Measurements from ENCODE around the gene LHB. TPM values are rescaled to one million over a fixed set of nuclear protein-coding genes. Genes with fewer than 3 reads are reported as not detected.
"Not testable (repeated sequence)": the region's sequence is repeated elsewhere in the genome, so short reads cannot be mapped to it uniquely, and the experiment has no call there.

LHB gene
- total RNA-seq, 2 experiments from 2014 or later, result 1.1 TPM; not detected in 1

DNA sequence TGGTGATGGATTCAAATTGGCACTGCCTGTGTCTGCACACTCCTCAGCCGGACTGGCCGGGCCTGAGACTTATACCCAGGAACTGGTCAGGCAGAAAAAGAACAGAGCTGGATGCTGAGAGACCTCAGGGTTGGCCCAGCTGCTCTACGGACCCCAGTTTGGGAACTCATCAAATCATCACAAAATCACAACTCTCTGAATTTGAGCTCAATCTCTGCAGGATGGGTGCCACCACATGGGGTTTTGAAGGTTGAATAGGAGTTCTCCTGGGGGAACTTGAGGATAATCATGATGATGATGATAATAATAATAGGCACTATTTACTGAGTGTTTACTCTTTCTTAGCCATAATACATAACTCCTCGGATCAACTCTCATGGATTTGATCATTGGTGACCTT, 25.8 kb upstream of the LHB start:
- intact Hi-C loops (cut with micrococcal nuclease; ENCODE audit: unreplicated experiment); DNase-seq (ENCODE audit: low spot score); H3K4me1 ChIP-seq (ENCODE audit: insufficient read depth, low read length, poor library complexity, severe bottlenecking); H3K9me3 ChIP-seq (ENCODE audit: low read length); H4K20me1 ChIP-seq (ENCODE audit: insufficient read depth, low read length); H3K79me2 ChIP-seq (ENCODE audit: insufficient read depth, low read depth, low read length); POLR2A ChIA-PET; CTCF ChIA-PET (ENCODE audit: unreplicated experiment); H3K27ac ChIP-seq (ENCODE audit: low read depth, low read length, poor library complexity, severe bottlenecking); H3K9me2 ChIP-seq (ENCODE audit: insufficient read depth, low read length); BruUV-seq (replicated peaks); H3K4me2 ChIP-seq (ENCODE audit: low read length); H3K36me3 ChIP-seq (ENCODE audit: insufficient read depth, low read length); H2AFZ ChIP-seq (ENCODE audit: low read length); H3K4me3 ChIP-seq (ENCODE audit: low read depth, low read length, poor library complexity, severe bottlenecking): not testable (repeated sequence)

DNA sequence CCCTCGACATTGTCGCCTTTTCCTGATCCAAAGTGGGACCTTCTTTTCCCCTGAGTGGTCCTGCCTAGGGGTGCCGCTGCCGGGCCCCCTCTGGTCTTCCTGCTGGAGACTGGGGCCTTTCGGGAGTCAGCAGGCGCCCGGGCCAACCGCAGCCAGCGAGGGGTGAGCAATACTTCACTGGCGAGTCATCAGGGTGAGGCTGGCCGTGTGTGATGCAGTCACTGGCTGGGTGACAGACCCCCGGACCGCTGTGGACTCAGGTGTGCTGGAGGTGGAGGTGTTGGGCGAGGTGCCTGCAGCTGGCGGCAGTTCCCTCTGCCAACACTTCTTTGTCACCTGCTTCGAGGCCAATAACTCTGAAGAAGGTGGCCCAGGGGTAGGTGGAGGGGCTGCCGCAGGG, 25.3 kb upstream of the LHB start:
- H3K4me3 ChIP-seq (ENCODE audit: low read depth, low read length, poor library complexity, severe bottlenecking), result no peak overlapping the region
- TF ChIP-seq, protein P1, sequence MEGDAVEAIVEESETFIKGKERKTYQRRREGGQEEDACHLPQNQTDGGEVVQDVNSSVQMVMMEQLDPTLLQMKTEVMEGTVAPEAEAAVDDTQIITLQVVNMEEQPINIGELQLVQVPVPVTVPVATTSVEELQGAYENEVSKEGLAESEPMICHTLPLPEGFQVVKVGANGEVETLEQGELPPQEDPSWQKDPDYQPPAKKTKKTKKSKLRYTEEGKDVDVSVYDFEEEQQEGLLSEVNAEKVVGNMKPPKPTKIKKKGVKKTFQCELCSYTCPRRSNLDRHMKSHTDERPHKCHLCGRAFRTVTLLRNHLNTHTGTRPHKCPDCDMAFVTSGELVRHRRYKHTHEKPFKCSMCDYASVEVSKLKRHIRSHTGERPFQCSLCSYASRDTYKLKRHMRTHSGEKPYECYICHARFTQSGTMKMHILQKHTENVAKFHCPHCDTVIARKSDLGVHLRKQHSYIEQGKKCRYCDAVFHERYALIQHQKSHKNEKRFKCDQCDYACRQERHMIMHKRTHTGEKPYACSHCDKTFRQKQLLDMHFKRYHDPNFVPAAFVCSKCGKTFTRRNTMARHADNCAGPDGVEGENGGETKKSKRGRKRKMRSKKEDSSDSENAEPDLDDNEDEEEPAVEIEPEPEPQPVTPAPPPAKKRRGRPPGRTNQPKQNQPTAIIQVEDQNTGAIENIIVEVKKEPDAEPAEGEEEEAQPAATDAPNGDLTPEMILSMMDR (conservative IDR thresholded peaks at IDR 0.05; ENCODE audit: low read length), result no peak
- TF ChIP-seq EZH2phosphoT487 (IDR thresholded peaks at IDR 0.05; ENCODE audit: borderline replicate concordance, low read depth, low read length), result no peak
- CTCF ChIA-PET (ENCODE audit: unreplicated experiment), result no interaction called here
- no peak for DNase-seq (ENCODE audit: low spot score)
- no peaks in the 10 kb centered on the region for H3K36me3 ChIP-seq (ENCODE audit: insufficient read depth, low read length)
- no peaks in the 10 kb centered on the region for H3K4me1 ChIP-seq (ENCODE audit: insufficient read depth, low read length, poor library complexity, severe bottlenecking)
- intact Hi-C loops (cut with micrococcal nuclease; ENCODE audit: unreplicated experiment), result no loop called here
- no peaks in the 10 kb centered on the region for H3K9me3 ChIP-seq (ENCODE audit: low read length)
- H2AFZ ChIP-seq (ENCODE audit: low read length), result no peak overlapping the region
- no peaks in the 10 kb centered on the region for H3K9me2 ChIP-seq (ENCODE audit: insufficient read depth, low read length)
- BruUV-seq (replicated peaks), result no TSS peak
- H3K79me2 ChIP-seq (ENCODE audit: insufficient read depth, low read depth, low read length), result no peaks in the 10 kb centered on the region
- POLR2A ChIA-PET, result no interaction called here
- H3K4me2 ChIP-seq (ENCODE audit: low read length), result no peak overlapping the region
- no peak overlapping the region for H3K27ac ChIP-seq (ENCODE audit: low read depth, low read length, poor library complexity, severe bottlenecking)
- H4K20me1 ChIP-seq (ENCODE audit: insufficient read depth, low read length), result no peaks in the 10 kb centered on the region

DNA sequence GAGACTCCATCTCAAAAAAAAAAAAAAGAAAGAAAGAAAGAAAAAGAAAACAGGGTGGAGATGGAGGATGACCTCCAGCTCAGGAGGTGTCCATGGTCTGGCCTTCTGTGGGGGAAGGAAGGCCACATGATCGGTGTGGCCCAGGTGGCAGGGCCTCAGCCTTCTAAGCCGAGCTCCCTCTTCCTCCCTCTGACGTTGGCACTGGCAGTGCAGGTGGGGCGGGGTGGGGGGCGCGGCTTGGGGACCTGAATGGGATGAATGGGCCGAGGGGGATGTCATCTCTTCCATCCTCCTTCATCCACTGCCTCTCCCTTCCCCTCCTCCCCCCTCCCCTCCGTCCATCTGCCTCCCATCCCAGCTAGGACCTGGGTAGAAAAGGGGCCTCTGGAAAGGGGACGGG, 22.8 kb upstream of the LHB start:
- not testable (repeated sequence) for H3K4me2 ChIP-seq (ENCODE audit: low read length)

DNA sequence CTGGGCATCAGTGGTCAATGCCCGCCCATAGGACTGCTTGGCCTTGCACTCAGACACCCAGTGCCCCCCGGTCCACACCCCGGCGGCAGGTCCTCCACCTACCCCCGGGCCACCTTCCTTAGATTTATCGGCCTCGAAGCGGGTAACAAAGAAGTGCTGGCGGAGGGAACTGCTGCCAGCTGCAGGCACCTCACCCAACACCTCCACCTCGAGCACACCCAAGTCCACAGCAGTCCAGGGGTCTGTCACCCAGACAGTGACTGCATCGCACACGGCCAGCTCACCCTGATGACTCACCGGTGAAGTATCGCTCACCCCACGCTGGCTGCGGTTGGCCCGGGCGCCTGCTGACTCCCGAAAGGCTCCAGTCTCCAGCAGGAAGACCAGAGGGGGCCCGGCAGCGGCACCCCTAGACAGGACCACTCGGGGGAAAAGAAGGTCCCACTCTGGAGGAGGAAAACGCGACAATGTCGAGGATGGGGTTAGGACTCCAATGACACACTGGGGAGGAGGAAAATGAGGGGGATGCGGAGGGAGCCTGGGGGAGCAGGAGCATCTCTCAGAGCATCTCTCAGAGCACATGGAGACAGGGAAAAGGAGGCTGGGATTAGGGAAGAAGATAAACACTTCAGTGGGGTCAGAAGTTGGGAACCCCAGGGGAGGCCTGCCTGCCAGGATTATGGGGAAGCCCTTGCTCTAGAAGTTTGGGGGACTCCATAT, 21.8 kb upstream of the LHB start:
- H4K20me1 ChIP-seq (ENCODE audit: insufficient read depth, low read length); intact Hi-C loops (cut with micrococcal nuclease; ENCODE audit: unreplicated experiment); H3K27ac ChIP-seq (ENCODE audit: low read depth, low read length, poor library complexity, severe bottlenecking); H3K4me1 ChIP-seq (ENCODE audit: insufficient read depth, low read length, poor library complexity, severe bottlenecking); H3K79me2 ChIP-seq (ENCODE audit: insufficient read depth, low read depth, low read length); H3K9me3 ChIP-seq (ENCODE audit: low read length); H3K4me3 ChIP-seq (ENCODE audit: low read depth, low read length, poor library complexity, severe bottlenecking); POLR2A ChIA-PET; DNase-seq (ENCODE audit: low spot score); H3K36me3 ChIP-seq (ENCODE audit: insufficient read depth, low read length); H3K9me2 ChIP-seq (ENCODE audit: insufficient read depth, low read length); H3K4me2 ChIP-seq (ENCODE audit: low read length); BruUV-seq (replicated peaks); CTCF ChIA-PET (ENCODE audit: unreplicated experiment); H2AFZ ChIP-seq (ENCODE audit: low read length): not testable (repeated sequence)

More for the DNA sequence above, 22.8 kb upstream of the LHB start:
- H3K9me2 ChIP-seq (ENCODE audit: insufficient read depth, low read length); H3K4me3 ChIP-seq (ENCODE audit: low read depth, low read length, poor library complexity, severe bottlenecking); H3K4me1 ChIP-seq (ENCODE audit: insufficient read depth, low read length, poor library complexity, severe bottlenecking); H3K27ac ChIP-seq (ENCODE audit: low read depth, low read length, poor library complexity, severe bottlenecking); DNase-seq (ENCODE audit: low spot score); BruUV-seq (replicated peaks); H3K79me2 ChIP-seq (ENCODE audit: insufficient read depth, low read depth, low read length); intact Hi-C loops (cut with micrococcal nuclease; ENCODE audit: unreplicated experiment); H3K36me3 ChIP-seq (ENCODE audit: insufficient read depth, low read length); H3K9me3 ChIP-seq (ENCODE audit: low read length); H4K20me1 ChIP-seq (ENCODE audit: insufficient read depth, low read length); H2AFZ ChIP-seq (ENCODE audit: low read length); CTCF ChIA-PET (ENCODE audit: unreplicated experiment): not testable (repeated sequence)
- POLR2A ChIA-PET, result interaction anchor here (0.6 kb wide), 2 partner anchors 28 to 56 kb away, joined by 3 read pairs; no protein-coding TSS in a partner anchor

DNA sequence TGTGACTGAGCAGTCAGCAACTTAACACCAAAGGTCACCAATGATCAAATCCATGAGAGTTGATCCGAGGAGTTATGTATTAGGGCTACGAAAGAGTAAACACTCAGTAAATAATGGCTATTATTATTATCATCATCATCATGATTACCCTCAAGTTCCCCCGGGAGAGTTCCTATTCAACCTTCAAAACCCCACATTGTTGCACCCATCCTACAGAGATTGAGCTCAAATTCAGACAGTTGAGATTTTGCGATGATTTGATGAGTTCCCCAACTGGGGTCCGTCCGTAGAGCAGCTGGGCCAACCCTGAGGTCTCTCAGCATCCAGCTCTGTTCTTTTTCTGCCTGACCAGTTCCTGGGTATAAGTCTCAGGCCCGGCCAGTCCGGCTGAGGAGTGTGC, 21.2 kb upstream of the LHB start:
- H3K36me3 ChIP-seq (ENCODE audit: insufficient read depth, low read length); H3K4me3 ChIP-seq (ENCODE audit: low read depth, low read length, poor library complexity, severe bottlenecking); BruUV-seq (replicated peaks); intact Hi-C loops (cut with micrococcal nuclease; ENCODE audit: unreplicated experiment); H3K27ac ChIP-seq (ENCODE audit: low read depth, low read length, poor library complexity, severe bottlenecking); CTCF ChIA-PET (ENCODE audit: unreplicated experiment); H3K9me3 ChIP-seq (ENCODE audit: low read length); H3K79me2 ChIP-seq (ENCODE audit: insufficient read depth, low read depth, low read length); H3K4me1 ChIP-seq (ENCODE audit: insufficient read depth, low read length, poor library complexity, severe bottlenecking); H3K4me2 ChIP-seq (ENCODE audit: low read length); POLR2A ChIA-PET; H4K20me1 ChIP-seq (ENCODE audit: insufficient read depth, low read length); H2AFZ ChIP-seq (ENCODE audit: low read length); DNase-seq (ENCODE audit: low spot score); H3K9me2 ChIP-seq (ENCODE audit: insufficient read depth, low read length): not testable (repeated sequence)
